HG03354 (cell line): Measurements from ENCODE around the gene PSKH1.

ENCODE experiments used
- ATAC-seq: cut with Tn5 transposase; IDR thresholded peaks from one replicate; pipeline ENCODE4 v1.9.1; 2021; ENCODE audit warnings: mild to moderate bottlenecking; ENCODE audit not compliant: unreplicated experiment, poor library complexity, severe bottlenecking

The PSKH1 gene

DNA sequence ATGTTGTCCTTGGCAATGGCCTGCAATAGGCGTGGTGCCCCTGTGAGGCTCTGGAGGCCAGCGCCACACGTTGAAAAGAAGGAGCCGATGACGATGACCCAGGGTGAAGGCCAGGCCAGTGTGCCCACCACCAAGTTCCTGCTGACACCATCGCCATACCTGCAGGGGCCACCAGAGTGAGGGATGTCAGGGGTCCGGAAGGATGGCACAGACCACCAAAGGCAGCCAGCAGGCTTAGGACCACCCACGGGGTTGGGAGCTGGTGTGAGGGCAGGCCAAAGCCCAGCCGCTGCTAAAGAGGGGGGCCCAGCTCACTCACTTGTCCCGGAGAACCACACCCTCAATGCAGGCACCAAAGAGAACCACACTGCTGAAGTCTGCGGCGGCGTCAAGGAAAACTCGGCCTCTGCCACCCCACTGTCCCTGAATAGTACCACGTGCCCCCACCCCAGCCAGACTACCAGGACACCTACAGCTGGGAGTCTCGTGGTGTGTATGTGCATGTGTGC, 57.3 kb downstream of the PSKH1 start:
- ATAC-seq, result no peak

DNA sequence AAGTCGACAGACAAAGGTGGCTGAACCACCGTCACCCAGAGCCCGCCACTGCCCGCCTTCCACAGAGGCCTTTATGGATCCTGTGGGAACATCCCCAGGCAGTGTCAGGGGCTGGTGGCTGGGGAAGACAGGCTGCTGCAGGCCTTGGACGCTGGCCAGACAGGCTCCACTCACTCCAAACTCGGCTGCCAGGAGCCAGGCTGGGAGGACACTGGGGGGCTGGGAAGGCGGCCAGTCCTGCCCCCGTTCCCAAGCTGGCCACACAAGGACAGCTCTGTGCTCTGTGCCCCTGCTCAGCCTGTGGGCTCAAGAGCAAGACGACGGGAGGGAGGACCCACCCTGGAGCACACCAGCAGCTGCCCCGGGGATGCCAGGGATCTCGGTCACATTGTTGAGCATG, 58.4 kb downstream of the PSKH1 start:
- ATAC-seq, result no peak

DNA sequence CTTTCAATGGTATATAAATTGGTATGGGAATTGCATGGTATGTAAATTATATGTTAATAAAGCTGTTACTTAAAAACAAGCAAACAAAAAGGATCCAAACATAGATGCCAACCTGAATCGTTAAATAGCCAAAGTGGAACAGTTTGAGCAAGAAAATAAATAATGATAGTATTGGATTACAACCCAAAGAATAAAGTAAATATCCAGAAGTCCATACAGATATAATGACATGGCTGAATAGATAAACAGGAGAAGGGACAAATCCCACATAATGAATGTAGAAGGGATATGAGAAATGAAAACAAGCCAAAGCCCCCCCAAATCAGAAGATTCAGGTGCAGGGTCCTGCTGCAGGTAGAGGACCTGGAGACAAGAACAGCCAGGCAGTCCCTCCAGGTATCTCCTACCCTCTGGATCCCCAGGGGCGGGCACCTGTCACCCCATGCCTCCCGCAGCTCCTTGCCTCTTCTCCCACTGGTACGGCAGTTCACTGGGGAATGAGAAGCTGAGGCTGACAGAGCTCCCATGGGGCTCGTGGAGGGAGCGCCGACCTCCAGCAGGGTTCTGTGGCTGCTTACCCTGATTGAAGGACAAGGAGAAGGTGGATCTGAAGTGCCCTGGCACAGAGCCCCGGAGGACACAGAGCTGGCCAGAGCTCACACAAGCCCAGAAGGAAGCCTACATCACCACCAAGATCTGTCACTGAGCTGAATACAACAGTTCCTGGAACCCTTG, 60.8 kb downstream of the PSKH1 start:
- ATAC-seq, result no peak

DNA sequence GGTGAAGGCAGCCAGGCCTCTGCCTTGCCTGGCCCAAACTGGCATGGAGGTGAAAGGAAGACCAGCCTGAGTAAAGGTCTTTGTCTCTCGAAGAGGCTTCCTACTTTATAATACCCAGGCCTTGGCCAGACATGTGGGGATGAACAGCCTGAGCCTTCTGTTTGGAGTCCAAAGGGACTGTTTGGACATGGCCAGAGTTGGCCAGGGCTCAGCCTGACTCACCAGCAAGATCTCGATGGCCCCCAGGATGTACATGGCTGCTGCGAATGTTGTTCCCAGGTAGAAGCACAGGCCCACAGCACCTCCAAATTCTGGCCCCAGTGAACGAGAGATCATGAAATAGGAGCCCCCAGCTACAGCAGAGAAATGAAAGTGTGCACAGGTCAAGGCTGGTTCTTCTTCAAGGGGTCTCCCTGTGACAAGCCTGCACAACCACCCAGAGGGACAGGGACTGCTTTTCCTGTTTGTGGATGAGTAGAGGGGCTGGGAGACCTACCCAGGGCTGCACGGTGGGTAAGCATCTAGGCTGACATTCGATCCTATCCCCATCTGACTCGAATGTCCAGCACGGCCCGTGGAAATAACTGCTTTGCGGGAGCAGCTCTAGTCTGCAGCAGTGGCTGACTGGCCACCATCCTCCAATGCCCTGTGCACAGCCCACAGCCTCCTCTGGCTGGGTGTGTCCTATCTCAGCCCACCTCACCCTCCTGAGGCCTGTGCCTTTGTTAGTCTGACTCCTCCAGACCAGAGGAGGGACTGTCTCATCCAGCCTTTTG, 61.6 kb downstream of the PSKH1 start:
- ATAC-seq, result no peak

DNA sequence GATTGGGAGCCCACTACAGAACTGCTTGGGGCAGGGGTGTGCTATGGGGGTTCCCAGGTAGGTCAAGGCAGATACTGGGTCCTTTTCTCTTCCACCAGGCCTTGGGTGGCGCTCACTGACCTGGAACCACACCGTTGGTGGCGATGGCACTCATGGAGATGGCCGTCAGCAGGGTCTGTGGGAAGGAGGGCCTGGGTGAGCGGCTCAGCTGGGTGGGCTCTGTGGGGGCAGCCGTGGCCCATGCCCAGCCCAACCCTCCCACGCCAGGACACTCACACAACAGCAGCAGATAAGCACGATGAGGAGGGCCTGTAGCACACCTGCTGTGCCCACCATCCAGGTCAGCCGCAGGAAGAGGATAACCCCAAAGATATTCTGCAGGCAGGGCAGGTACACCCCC, 64.6 kb downstream of the PSKH1 start:
- no peak for ATAC-seq

DNA sequence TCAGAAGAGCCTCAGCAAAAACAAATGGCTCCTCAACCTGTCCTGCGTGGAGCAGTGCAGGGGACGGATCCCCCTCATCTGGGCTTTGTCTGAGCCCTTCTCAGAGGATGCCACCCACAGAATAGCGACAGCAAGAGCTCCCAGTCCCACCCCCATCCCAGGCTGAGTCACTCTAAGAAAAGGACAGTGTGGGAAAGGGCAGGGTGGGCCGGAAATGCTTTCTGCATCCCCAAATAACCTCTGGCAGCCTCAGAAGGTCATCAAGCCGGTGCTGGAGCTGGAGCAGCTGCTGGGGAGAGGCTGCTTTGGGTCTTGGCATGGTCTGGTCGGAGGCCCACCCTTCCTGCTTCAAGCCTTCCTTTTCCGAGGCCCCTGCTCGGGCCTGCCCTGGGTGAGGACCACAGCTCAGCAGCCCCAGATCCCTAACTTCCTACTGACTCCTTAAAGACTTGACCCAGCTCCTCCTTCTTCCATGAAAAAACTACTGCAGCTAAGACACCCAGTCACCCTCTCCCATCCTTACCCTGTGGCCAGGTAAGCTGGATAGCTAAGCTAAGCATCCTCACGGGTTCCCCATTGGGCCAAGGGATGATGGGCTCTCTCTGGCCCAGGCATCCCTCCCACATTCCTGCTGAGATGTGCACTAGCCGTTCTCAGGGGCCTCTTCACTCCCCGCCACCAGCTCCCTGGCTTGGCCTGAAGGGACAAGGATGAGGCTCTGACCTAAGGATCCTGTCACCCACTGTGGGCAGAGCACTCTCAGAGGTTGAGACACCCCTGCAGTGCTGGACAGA, 66.7 kb downstream of the PSKH1 start:
- no peak for ATAC-seq

DNA sequence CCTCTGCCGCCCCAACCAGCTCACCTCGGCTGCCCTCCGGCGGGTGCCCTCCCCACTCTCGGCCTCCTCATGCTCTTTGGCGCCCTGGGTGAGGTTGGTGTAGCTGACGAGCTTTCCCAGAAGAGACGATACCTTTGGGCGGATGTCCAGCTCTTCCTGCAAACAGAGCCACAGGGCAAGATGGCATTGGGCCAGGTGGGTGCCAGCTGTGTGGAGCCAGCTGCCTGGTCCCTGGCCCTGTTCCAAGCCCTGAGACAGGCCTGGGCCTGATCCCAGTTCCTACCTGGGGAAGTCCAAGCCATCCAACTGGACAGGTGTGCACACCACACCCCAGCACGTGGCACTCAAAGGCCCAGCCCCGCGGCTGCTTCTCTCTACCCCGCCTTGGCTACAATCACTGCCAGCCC, 68.5 kb downstream of the PSKH1 start:
- no peak for ATAC-seq

DNA sequence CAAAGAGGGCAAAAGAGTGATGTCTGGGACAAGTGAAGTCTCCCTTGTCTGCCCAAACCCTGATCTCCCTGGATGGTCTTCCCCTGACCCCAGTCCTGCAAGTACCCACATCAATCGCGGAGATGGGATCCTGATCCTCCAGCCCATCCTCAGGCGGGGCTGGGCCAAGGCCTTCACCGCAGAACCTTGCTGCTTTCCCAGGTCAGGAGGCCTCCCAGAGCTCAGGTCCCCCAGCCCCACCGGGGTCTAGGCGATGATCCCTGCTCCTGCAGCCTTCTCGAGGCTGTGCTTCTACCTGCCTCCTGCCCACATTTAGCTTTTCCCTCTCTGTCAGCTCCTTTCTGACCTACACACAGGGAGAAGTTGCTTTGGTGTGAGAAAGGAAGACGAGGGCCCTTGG, 69.1 kb downstream of the PSKH1 start:
- no peak for ATAC-seq

DNA sequence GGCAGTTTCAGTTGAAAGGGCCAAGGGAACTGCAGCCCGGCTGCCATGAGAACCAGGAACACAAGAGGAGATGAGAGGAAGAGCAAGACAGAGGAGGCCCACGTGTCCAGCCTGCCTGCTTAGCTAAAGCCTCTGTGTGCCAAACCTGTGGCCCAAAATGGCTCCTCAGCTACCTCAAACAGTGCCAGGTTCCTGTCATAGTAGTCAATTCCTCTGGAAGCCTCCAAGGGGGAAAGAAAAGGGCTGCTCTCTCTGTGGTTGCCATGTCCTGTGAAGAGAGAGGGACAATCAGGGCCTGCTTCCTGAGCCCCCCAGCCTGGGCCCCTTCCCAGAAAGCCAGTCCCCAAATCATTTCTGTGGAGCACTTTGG, 70.2 kb downstream of the PSKH1 start:
- no peak for ATAC-seq

DNA sequence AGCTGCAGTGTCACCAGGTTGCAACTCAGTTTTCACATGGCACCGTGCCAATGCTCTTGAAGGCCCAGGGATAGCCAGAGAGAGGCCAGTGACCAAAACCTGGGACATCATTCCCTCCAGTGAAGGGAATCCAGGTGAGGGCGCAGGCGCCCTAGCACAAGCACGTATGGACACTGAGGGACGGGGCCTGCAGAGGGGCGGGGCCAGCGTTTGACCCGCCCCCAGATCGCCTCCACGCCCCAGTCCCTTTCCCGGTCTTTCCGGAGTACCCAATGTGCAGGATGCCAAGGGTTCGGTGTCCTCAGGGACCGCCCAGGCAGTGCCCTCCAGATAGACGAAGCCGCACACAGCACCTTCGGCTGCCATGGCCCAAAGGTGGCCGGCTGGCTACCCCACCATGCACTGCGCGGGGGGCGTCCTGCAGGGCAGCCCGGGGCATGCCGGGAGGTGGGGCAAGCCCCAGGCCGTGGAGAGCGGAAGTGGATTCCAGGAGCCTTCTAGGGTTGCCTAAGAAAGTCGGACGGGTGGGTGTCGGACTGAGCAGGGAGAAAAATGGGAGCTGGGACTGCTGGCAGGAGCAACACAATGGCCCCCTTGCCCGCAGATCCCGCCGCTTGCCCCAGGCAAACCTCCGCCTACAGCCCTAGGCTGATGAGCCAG, 70.7 kb downstream of the PSKH1 start:
- no peak for ATAC-seq

DNA sequence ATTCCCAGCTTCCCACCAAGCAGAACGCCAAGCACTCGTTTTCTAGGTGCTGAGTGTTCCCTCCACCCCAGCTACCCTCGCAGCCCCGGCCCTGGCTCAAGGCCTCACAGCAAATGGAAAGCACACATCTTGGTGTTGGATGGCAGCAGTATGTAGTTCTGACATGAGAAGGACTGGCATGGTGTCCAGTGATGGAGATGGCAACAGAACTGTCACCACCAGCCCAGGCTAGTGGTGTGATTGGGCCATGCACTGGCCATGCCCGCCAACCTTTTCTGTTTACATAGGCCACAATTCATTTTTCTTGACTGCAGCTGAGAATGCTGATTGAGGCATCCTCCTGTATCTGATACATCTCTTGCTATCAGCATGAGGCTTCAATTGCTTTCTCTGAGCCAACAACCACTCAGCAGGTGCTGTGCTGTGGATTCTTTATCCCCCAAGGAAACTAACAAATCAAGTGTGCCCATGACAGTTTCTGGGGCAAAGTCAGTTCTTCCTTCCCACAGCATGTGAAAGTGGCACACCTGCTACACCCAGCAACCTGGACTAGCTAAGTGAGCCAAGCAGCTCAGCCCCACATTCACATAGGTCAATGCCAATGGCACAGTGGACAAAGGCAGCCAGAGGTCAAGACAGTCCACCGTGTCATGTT, 71.5 kb downstream of the PSKH1 start:
- ATAC-seq, result no peak

DNA sequence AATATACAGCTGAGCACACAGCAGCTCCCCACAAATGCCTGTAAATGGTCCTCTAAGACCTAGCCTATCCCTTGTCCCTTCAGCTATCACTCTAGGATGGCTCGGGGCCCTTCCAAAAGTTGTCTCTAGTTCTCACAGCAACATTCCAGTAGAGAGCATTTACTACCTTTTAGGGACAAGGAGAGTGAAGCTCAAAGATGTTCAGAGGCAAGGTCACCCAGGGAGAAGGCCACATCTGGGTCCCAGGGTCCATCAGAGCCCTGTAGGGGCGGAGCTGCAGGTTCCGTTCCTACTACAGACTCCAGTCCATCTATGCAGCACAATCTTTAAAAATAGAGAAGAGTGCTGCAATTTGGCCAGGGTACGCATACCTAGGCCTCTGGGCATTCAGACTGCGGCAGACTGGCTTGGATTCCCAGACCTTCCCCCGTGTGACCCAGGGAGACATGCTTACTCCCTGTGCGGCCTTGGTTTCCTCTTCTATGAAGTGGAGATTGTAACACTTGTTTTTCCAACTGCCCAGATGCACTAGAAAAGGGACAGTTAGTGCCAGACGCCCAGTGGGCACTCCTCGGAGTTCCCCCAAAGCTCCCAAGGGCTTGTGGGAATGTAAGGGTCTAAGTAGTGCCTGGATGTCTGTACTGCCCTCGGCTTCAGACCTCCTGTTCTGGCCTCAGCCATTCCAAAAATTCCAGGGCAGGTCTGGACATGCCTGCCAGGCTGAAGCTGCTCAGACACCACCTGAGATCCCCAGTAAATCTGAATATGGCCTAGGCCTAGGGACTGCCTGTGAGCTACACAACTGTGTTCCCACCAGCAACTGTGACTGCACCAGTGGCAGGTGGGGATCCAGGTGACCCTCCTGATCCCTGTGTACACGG, 72.9 kb downstream of the PSKH1 start:
- no peak for ATAC-seq

DNA sequence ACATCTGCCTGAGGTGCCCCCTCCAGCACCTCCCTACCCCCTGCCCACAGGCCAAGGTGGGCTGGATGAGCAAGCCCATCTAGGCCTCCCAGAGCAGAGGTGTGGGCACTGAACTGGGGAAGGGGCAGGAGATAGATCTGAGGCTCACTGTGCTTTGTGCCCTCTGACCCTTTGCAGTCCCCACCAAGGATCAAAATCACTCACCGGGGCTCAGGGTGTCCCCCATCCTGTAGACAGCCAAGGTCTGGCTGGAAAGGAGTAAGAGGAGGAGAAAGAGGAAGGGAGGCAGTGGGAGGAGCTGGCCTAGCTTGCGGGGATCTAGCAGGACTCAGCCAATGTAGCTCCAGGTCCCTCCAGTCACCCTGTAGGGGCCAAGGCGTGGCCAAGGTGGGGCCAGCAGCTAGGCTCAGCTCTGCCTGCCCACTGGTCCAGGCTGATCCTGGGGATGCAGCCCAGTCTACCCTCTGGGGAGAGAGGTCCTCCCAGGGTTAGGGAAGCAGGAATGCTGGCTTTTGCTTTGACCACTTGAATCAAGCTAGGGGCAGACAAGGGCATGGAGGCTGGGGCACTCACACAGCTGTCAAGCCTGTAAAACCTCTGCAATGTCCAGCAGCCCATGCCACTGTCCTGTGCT, 73.6 kb downstream of the PSKH1 start:
- ATAC-seq, result no peak

DNA sequence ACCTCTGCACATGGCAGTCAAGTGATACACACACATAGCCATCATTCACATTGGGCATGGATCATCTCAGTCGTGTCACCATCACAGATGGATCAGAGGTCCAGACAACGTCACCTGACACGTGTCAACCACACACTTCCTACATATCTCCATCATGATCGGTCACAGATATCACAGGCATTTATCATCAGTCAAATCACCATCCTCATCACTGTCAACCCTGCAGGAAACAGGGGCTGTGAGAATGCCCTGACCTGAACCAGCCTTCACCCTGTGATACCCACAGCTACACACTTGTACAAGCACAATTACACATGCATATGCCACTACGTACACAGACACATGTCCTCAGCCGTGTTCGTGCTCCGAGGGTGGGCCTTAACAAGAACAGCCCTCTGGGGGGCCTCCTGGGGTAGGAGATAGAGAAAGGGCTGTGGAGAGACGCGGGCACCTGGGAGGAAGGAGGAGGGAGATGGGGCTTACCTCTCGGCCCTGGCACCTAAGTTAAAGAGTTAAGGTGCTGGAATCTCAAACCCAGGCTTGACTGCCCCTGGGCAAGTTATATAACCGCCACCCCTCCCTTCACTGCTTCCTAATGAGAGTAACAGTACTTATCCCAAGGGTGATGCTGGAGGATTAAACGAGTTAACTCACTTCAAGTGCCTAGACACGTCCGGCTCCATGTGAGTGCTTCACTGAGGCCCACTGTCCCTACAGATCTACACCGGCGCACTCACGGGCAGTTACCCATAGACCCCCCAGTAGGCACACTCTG, 74.3 kb downstream of the PSKH1 start:
- ATAC-seq, result peak; percentile 4

DNA sequence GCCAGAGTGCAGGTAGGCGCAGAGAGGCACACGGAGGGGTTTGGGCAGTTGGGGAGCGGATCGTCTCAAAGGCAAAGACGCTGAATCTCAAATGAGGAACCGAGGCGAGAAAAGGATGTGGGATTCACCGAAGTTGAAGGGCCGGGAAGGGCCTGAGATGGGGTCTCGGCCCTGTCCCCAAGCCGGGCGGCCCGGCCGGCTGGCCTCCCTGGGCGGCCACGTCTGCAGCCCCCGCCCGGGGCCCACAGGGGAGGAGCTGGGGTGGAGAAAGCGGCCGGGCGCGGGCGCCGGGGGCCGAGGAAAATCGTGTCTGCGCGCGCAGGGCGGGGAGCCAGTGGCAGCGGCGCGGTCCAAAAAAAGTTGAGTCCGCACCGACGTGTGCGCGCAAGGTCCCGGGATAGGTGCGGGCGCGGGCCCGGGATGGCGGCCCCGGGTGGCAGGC, 74.9 kb downstream of the PSKH1 start:
- peak; percentile 33 for ATAC-seq

DNA sequence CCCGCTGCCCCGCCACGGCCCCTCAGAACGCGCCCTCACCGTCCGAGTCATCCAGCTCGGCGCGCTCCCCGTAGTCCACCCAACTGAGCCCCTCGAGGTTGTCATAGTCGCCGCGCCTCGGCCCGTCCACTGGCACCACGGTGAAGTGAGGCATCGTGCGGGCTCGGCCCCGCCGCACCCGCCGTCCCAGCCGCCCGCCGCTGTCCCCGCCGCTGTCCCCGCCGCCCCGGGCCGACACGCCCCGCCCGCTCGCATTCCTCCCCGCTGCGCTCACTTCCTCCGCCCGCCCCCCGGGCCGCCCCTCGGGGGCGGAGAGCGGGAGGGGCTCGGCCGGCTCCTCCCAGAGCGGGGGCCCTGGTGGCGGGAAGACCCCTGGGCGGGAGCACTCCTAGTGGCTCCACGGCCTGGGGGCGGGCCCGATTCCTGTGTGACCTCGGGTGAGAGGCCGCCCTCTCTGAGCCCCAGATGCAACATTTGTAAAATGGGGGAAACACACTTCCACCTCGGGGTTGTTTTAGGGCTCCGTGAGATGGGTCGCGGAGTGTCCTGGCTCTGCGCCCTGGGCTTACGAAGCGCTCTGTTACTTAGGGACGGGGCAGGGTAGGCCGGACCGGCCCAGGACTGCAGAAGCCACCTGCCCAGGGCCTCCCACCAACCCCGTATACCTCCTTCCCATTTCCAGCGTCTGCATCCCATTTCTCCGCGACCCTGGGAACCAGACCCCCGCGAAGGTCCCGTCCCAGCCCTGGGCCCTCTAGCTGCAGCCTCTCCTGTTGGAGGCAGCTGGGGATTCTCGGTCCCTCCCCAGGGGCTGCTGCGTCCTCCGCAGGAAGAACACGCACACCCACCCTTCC, 75.6 kb downstream of the PSKH1 start, which contains the start of gene SLC12A4:
Gene SLC12A4 (minus strand): TSS at position 238 of the 854 bp plus-strand sequence. CDS start 84 bp downstream, at position 154.
- peak; percentile 73 for ATAC-seq
